Measurements from ENCODE around the gene TRPC6. TPM values are rescaled to one million over a fixed set of nuclear protein-coding genes. Genes with fewer than 3 reads are reported as not detected.

TRPC6 gene
- polyA plus RNA-seq, 4 donors, result 0.22 to 1.9 (median 0.57) TPM; not detected in 1

GRCh38 chr11:101458161-101458560 lies 125.6 kb downstream of the TRPC6 start:
- Histone ChIP-seq H3K9me3 (ENCODE audit: control insufficient read depth in 2 of 2, insufficient read depth in 1 of 2, low read depth in 1 of 2, low read length in 1 of 2) (peaks cover 0 to 3% of the 10 kb centered on the region in 2 donors), H3K27ac (ENCODE audit: low read depth in 1 of 3, low read length in 2 of 3) (no peak overlapping the region), H3K36me3 (ENCODE audit: control insufficient read depth in 3 of 3, insufficient read depth in 2 of 3, low read depth in 1 of 3, low read length in 3 of 3) (no peaks in the 10 kb centered on the region), H3K4me3 (ENCODE audit: low read depth in 1 of 3, low read length in 3 of 3) (no peak overlapping the region), H3K4me1 (ENCODE audit: control insufficient read depth in 3 of 3, insufficient read depth in 2 of 3, low read depth in 1 of 3, low read length in 2 of 3) (no peaks in the 10 kb centered on the region), H3K27me3 (ENCODE audit: control insufficient read depth in 3 of 3, insufficient read depth in 3 of 3, low read length in 3 of 3) (no peaks in the 10 kb centered on the region)
- 78 to 83% (median 80%) methylated on average over 3 of the region's 3 CpGs for WGBS, 3 donors
- no peak for FAIRE-seq
- no peak for DNase-seq

GRCh38 chr11:101456812-101457211 lies 127.0 kb downstream of the TRPC6 start:
- DNase-seq, result peak; percentile 14 to 24
- Histone ChIP-seq H3K36me3 (ENCODE audit: control insufficient read depth in 3 of 3, insufficient read depth in 2 of 3, low read depth in 1 of 3, low read length in 3 of 3) (no peaks in the 10 kb centered on the region), H3K4me3 (ENCODE audit: low read depth in 1 of 3, low read length in 3 of 3) (no peak overlapping the region), H3K27ac (ENCODE audit: low read depth in 1 of 3, low read length in 2 of 3) (no peak overlapping the region), H3K4me1 (ENCODE audit: control insufficient read depth in 3 of 3, insufficient read depth in 2 of 3, low read depth in 1 of 3, low read length in 2 of 3) (no peaks in the 10 kb centered on the region), H3K9me3 (ENCODE audit: control insufficient read depth in 2 of 2, insufficient read depth in 1 of 2, low read depth in 1 of 2, low read length in 1 of 2) (peaks cover 0 to 3% of the 10 kb centered on the region in 2 donors), H3K27me3 (ENCODE audit: control insufficient read depth in 3 of 3, insufficient read depth in 3 of 3, low read length in 3 of 3) (no peaks in the 10 kb centered on the region)
- FAIRE-seq, result peak; percentile 5
- 0 to 1% (median 0%) methylated on average over 1 of the region's 1 CpG for WGBS, 3 donors

GRCh38 chr11:101453682-101454081 lies 130.1 kb downstream of the TRPC6 start:
- WGBS, 3 donors, result 77 to 81% (median 77%) methylated on average over 2 of the region's 2 CpGs
- Histone ChIP-seq H3K27ac (ENCODE audit: low read depth in 1 of 3, low read length in 2 of 3) (no peak overlapping the region), H3K9me3 (ENCODE audit: control insufficient read depth in 2 of 2, insufficient read depth in 1 of 2, low read depth in 1 of 2, low read length in 1 of 2) (no peaks in the 10 kb centered on the region), H3K4me1 (ENCODE audit: control insufficient read depth in 3 of 3, insufficient read depth in 2 of 3, low read depth in 1 of 3, low read length in 2 of 3) (no peaks in the 10 kb centered on the region), H3K27me3 (ENCODE audit: control insufficient read depth in 3 of 3, insufficient read depth in 3 of 3, low read length in 3 of 3) (no peaks in the 10 kb centered on the region), H3K4me3 (ENCODE audit: low read depth in 1 of 3, low read length in 3 of 3) (no peak overlapping the region), H3K36me3 (ENCODE audit: control insufficient read depth in 3 of 3, insufficient read depth in 2 of 3, low read depth in 1 of 3, low read length in 3 of 3) (no peaks in the 10 kb centered on the region)
- DNase-seq (no peak), FAIRE-seq (no peak)

- Histone ChIP-seq H3K27ac (ENCODE audit: low read depth in 1 of 3, low read length in 2 of 3) (no peak overlapping the region), H3K36me3 (ENCODE audit: control insufficient read depth in 3 of 3, insufficient read depth in 2 of 3, low read depth in 1 of 3, low read length in 3 of 3) (no peaks in the 10 kb centered on the region), H3K4me3 (ENCODE audit: low read depth in 1 of 3, low read length in 3 of 3) (no peak overlapping the region), H3K27me3 (ENCODE audit: control insufficient read depth in 3 of 3, insufficient read depth in 3 of 3, low read length in 3 of 3) (no peaks in the 10 kb centered on the region), H3K9me3 (ENCODE audit: control insufficient read depth in 2 of 2, insufficient read depth in 1 of 2, low read depth in 1 of 2, low read length in 1 of 2) (no peaks in the 10 kb centered on the region), H3K4me1 (ENCODE audit: control insufficient read depth in 3 of 3, insufficient read depth in 2 of 3, low read depth in 1 of 3, low read length in 2 of 3) (no peaks in the 10 kb centered on the region)
- no peak for FAIRE-seq
- no peak for DNase-seq
- WGBS, 3 donors, result 79 to 88% (median 83%) methylated on average over 5 of the region's 5 CpGs
Observed at GRCh38 chr11:101448881-101449442, 134.8 kb downstream of the TRPC6 start.

- Histone ChIP-seq H3K4me3 (ENCODE audit: low read depth in 1 of 3, low read length in 3 of 3) (no peak overlapping the region), H3K9me3 (ENCODE audit: control insufficient read depth in 2 of 2, insufficient read depth in 1 of 2, low read depth in 1 of 2, low read length in 1 of 2) (no peaks in the 10 kb centered on the region), H3K4me1 (ENCODE audit: control insufficient read depth in 3 of 3, insufficient read depth in 2 of 3, low read depth in 1 of 3, low read length in 2 of 3) (peaks cover 0 to 2% (median 0%) of the 10 kb centered on the region in 3 donors), H3K27me3 (ENCODE audit: control insufficient read depth in 3 of 3, insufficient read depth in 3 of 3, low read length in 3 of 3) (no peaks in the 10 kb centered on the region), H3K36me3 (ENCODE audit: control insufficient read depth in 3 of 3, insufficient read depth in 2 of 3, low read depth in 1 of 3, low read length in 3 of 3) (no peaks in the 10 kb centered on the region), H3K27ac (ENCODE audit: low read depth in 1 of 3, low read length in 2 of 3) (no peak overlapping the region)
- no peak for FAIRE-seq
- DNase-seq, result no peak
Observed at GRCh38 chr11:101446726-101447125, 137.1 kb downstream of the TRPC6 start.

GRCh38 chr11:101446238-101446637 lies 137.6 kb downstream of the TRPC6 start:
- Histone ChIP-seq H3K9me3 (ENCODE audit: control insufficient read depth in 2 of 2, insufficient read depth in 1 of 2, low read depth in 1 of 2, low read length in 1 of 2) (no peaks in the 10 kb centered on the region), H3K27ac (ENCODE audit: low read depth in 1 of 3, low read length in 2 of 3) (no peak overlapping the region), H3K36me3 (ENCODE audit: control insufficient read depth in 3 of 3, insufficient read depth in 2 of 3, low read depth in 1 of 3, low read length in 3 of 3) (no peaks in the 10 kb centered on the region), H3K4me1 (ENCODE audit: control insufficient read depth in 3 of 3, insufficient read depth in 2 of 3, low read depth in 1 of 3, low read length in 2 of 3) (peaks cover 0 to 2% (median 0%) of the 10 kb centered on the region in 3 donors), H3K27me3 (ENCODE audit: control insufficient read depth in 3 of 3, insufficient read depth in 3 of 3, low read length in 3 of 3) (no peaks in the 10 kb centered on the region), H3K4me3 (ENCODE audit: low read depth in 1 of 3, low read length in 3 of 3) (no peak overlapping the region)
- WGBS, 3 donors, result 65 to 90% (median 88%) methylated on average over 1 of the region's 1 CpG
- FAIRE-seq (no peak), DNase-seq (no peak)

- no peak overlapping the region for H3K27ac ChIP-seq (ENCODE audit: low read depth in 1 of 3, low read length in 2 of 3)
- no peaks in the 10 kb centered on the region for H3K36me3 ChIP-seq (ENCODE audit: control insufficient read depth in 3 of 3, insufficient read depth in 2 of 3, low read depth in 1 of 3, low read length in 3 of 3)
- H3K27me3 ChIP-seq (ENCODE audit: control insufficient read depth in 3 of 3, insufficient read depth in 3 of 3, low read length in 3 of 3), result no peaks in the 10 kb centered on the region
- DNase-seq (no peak), FAIRE-seq (no peak)
- H3K9me3 ChIP-seq (ENCODE audit: control insufficient read depth in 2 of 2, insufficient read depth in 1 of 2, low read depth in 1 of 2, low read length in 1 of 2), result no peaks in the 10 kb centered on the region
- peaks cover 0 to 2% (median 0%) of the 10 kb centered on the region in 3 donors for H3K4me1 ChIP-seq (ENCODE audit: control insufficient read depth in 3 of 3, insufficient read depth in 2 of 3, low read depth in 1 of 3, low read length in 2 of 3)
- no peak overlapping the region for H3K4me3 ChIP-seq (ENCODE audit: low read depth in 1 of 3, low read length in 3 of 3)
Observed at GRCh38 chr11:101445761-101446160, 138.0 kb downstream of the TRPC6 start.

GRCh38 chr11:101444851-101445250 lies 139.0 kb downstream of the TRPC6 start:
- Histone ChIP-seq H3K4me3 (ENCODE audit: low read depth in 1 of 3, low read length in 3 of 3) (no peak overlapping the region), H3K27me3 (ENCODE audit: control insufficient read depth in 3 of 3, insufficient read depth in 3 of 3, low read length in 3 of 3) (no peaks in the 10 kb centered on the region), H3K36me3 (ENCODE audit: control insufficient read depth in 3 of 3, insufficient read depth in 2 of 3, low read depth in 1 of 3, low read length in 3 of 3) (no peaks in the 10 kb centered on the region), H3K27ac (ENCODE audit: low read depth in 1 of 3, low read length in 2 of 3) (no peak overlapping the region), H3K4me1 (ENCODE audit: control insufficient read depth in 3 of 3, insufficient read depth in 2 of 3, low read depth in 1 of 3, low read length in 2 of 3) (peaks cover 0 to 2% (median 0%) of the 10 kb centered on the region in 3 donors), H3K9me3 (ENCODE audit: control insufficient read depth in 2 of 2, insufficient read depth in 1 of 2, low read depth in 1 of 2, low read length in 1 of 2) (no peaks in the 10 kb centered on the region)
- FAIRE-seq (no peak), DNase-seq (no peak)
- WGBS, 3 donors, result 10 to 30% (median 13%) methylated on average over 1 of the region's 1 CpG

- peak; percentile 63 to 81 for DNase-seq
- Histone ChIP-seq H3K4me1 (ENCODE audit: control insufficient read depth in 3 of 3, insufficient read depth in 2 of 3, low read depth in 1 of 3, low read length in 2 of 3) (peaks cover 0 to 2% (median 0%) of the 10 kb centered on the region in 3 donors), H3K27ac (ENCODE audit: low read depth in 1 of 3, low read length in 2 of 3) (no peak overlapping the region), H3K36me3 (ENCODE audit: control insufficient read depth in 3 of 3, insufficient read depth in 2 of 3, low read depth in 1 of 3, low read length in 3 of 3) (no peaks in the 10 kb centered on the region), H3K27me3 (ENCODE audit: control insufficient read depth in 3 of 3, insufficient read depth in 3 of 3, low read length in 3 of 3) (no peaks in the 10 kb centered on the region), H3K4me3 (ENCODE audit: low read depth in 1 of 3, low read length in 3 of 3) (no peak overlapping the region), H3K9me3 (ENCODE audit: control insufficient read depth in 2 of 2, insufficient read depth in 1 of 2, low read depth in 1 of 2, low read length in 1 of 2) (no peaks in the 10 kb centered on the region)
- no peak for FAIRE-seq
- 6 to 30% (median 26%) methylated on average over 5 of the region's 5 CpGs for WGBS, 3 donors
Observed at GRCh38 chr11:101444164-101444563, 139.6 kb downstream of the TRPC6 start.
